GM23338 (cell line): ENCODE results near the gene ZBTB46. TPM values are rescaled to one million over a fixed set of nuclear protein-coding genes. Genes with fewer than 3 reads are reported as not detected.

Source experiments
- CTCF ChIP-seq, 2 experiments: fragments of 200-600 bp in 1 of 2; sonication (generic) in 1 of 2; conservative IDR thresholded peaks; 2 replicates each; pipeline versions ENCODE4 v1.5.1 to v1.6.1; 2016 to 2017; ENCODE audit warnings: antibody characterized with exemption in 2 of 2, low read depth in 2 of 2, mild to moderate bottlenecking in 2 of 2, moderate library complexity in 1 of 2
- ETS1 ChIP-seq: IDR thresholded peaks from 2 replicates; pipeline ENCODE4 v1.6.1; 2016; ENCODE audit warnings: antibody characterized with exemption
- EZH2 ChIP-seq: fragments of 200-600 bp; sonication (generic); IDR thresholded peaks from one replicate; pipeline ENCODE4 v1.8.0; 2017; ENCODE audit warnings: antibody characterized with exemption, mild to moderate bottlenecking, low read depth; ENCODE audit not compliant: unreplicated experiment
- EZH2phosphoT487 ChIP-seq: fragments of 200-600 bp; sonication (generic); IDR thresholded peaks from one replicate; pipeline ENCODE4 v1.8.1; 2018; ENCODE audit warnings: antibody characterized with exemption; ENCODE audit not compliant: unreplicated experiment
- JUNB ChIP-seq: IDR thresholded peaks from one replicate; pipeline ENCODE4 v1.6.1; 2016; ENCODE audit warnings: antibody characterized with exemption; ENCODE audit not compliant: unreplicated experiment
- NANOG ChIP-seq: IDR thresholded peaks from 2 replicates; pipeline ENCODE4 v1.6.1; 2016; ENCODE audit warnings: antibody characterized with exemption, borderline replicate concordance
- REST ChIP-seq: IDR thresholded peaks from one replicate; pipeline ENCODE4 v1.6.1; 2018; ENCODE audit warnings: antibody characterized with exemption; ENCODE audit not compliant: unreplicated experiment
- ZNF114 ChIP-seq: fragments of 250-450 bp; sonication (Bioruptor Pico); IDR thresholded peaks from 2 replicates; pipeline ENCODE4 v1.5.0; 2020; ENCODE audit warnings: mild to moderate bottlenecking, moderate library complexity
- ZNF462 ChIP-seq: fragments of 250-450 bp; sonication (Bioruptor Pico); IDR thresholded peaks from 2 replicates; pipeline ENCODE4 v1.5.0; 2020; ENCODE audit warnings: mild to moderate bottlenecking, moderate library complexity
- polyA plus RNA-seq: library from polyadenylated mRNA; unstranded; fragments of >200 nt; fragmentation: Nextera tagmentation; extraction: Ambion mirVana; gene quantifications from 2 replicates; pipeline ENCODE4 v1.2.1, GENCODE V29; 2016
- total RNA-seq: library from RNA; depleted of rRNA; stranded (reverse); fragments of >200 nt; shearing (Covaris generic); gene quantifications from 2 replicates; pipeline ENCODE4 v1.2.3, GENCODE V29; 2014

ZBTB46 gene
- total and polyA plus RNA-seq, 2 experiments from 2014 or later = 3.2 to 26.9 TPM

- TF ChIP-seq ZNF462 (CRISPR knock-in tag) = no peak
- TF ChIP-seq EZH2 = no peak
- no peak for TF ChIP-seq REST
- TF ChIP-seq JUNB = no peak
- no peak for TF ChIP-seq CTCF (conservative IDR thresholded peaks at IDR 0.05; ENCODE audit: low read depth in 2 of 2)
- no peak for TF ChIP-seq ETS1
- TF ChIP-seq ZNF114 (CRISPR knock-in tag) = no peak
- TF ChIP-seq NANOG = no peak
- TF ChIP-seq EZH2phosphoT487 = no peak
Measured at GRCh38 chr20:63785691-63786131, 45.4 kb downstream of the ZBTB46 start (continued).
